Ecto neural progenitor cell (in vitro differentiated cells): ENCODE measurements around the gene FAM13A.

Experiments
- DNase-seq: peaks from one replicate; pipeline ENCODE4 v3.0.0-alpha.2; 2018; ENCODE audit warnings: low spot score

FAM13A gene

DNA sequence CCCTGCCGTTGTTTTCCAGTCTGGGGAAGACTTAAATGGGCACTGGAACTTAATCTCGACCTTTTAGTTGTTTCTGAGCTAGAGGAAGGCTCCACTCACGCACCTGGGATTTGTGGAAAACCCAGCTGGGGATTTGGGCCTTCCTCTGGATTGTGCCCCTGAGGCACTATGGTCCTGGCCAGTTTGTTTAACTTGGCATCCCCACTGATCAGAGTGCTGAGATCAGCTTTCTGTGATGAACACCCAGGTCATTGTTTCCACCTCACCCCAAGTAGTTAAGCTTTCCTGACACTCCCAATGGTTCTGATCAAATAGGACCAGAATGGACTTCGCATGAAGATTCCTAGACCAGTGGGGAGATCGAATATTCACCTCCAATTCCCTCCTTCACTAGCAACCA is 338.9 kb downstream of the FAM13A start:
- DNase-seq: no peak

DNA sequence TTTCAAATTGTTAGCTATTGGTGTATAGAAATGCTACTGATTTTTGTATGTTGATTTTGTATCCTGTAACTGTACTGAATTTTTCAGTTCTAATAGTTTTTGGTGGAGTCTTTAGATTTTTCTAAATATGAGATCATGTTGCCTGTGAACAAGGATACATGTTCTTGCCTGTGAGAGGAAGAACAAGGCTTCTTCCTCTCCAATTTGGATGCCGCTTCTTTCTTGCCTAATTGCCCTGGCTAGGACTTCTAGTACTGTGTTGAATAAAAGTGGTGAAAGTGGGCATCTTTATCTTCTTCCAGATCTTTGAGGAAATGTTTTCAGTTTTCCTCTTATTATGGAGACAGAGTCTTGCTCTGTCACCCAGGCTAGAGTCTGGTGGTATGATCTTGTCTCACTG is 343.2 kb downstream of the FAM13A start:
- DNase-seq: no peak

DNA sequence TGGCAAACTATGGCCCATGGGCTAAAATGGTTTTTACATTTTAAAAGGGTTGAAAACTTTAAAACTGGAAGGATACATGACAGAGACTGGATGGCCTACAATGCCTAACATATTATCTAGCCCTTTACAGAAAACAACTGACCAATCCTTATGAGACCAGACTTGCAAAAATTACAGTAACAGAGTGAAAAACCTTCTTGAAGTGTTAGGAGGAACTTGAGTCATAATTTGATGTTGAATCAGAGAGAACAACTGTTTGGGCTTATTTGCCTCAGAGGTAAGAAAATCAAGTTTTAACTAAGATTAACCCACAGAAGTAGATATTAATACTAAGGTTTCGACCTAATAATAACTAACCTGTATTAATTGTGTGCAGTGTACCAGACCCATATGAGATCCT is 347.0 kb downstream of the FAM13A start:
- no peak for DNase-seq

DNA sequence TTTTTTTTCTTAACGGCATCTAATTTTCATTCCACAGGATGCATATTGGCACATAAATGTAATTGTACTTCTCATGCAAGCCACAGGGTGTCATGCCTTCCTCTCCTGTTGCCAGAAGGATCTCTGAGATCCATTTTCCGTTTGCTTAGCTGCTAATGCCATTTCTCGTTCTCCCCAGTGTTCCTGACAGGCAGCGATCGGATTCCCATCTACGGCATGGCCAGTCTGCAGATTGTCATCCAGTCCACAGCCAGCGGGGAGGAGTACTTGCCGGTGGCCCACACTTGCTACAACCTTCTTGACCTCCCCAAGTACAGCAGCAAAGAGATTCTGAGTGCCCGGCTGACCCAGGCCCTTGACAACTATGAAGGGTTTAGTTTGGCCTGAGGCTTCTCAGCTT is 350.4 kb downstream of the FAM13A start:
- no peak for DNase-seq

DNA sequence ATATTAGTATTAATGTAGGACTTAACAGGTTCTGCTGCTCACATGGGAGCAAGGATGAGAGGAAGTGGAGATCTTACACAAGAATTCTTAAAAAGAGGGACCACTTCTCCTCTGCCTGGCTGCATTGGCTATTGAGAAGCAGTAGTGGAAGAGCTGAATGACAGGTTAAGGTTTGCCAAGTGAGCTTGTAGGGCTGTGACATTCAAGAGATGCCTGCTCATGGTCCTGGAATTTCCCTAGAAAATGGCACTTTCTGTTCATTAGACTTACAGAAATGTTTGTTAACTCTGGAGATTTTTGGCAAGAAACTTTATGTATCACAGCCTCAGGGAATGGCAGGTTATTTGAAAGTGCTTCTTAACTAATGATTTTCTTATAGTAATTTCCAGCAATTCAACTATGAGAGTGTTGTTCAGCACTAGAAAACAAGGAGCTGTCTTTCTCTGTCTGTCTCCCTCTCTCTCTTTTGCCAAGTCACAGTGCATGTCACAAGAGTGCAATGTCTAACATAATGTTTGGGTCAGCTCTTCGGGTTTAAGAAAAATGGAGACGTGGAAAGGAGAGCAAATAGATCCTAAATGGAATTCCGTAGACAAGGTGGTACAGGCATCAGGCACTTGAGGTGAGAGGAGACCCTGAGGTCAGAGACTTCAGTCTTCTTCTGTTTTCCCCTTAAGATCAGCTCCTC is 351.0 kb downstream of the FAM13A start:
- DNase-seq: no peak

DNA sequence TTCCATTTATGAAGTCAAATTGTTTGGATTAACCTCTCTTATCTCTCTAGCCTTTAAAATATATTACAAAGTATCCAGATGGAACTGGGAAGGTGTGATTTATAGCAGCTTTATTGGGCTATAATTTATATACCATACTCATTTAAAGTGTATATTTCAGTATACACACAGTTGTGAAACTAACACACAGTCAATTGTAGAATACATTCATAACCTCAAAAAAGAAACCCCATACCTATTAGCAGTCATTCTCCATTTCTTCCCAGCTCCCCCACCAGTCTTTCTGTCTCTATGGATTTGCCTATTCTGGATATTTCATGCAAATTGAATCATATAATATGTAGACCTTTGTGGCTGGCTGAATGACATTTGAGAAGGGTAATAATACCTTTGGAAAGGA is 351.8 kb downstream of the FAM13A start:
- DNase-seq: no peak

DNA sequence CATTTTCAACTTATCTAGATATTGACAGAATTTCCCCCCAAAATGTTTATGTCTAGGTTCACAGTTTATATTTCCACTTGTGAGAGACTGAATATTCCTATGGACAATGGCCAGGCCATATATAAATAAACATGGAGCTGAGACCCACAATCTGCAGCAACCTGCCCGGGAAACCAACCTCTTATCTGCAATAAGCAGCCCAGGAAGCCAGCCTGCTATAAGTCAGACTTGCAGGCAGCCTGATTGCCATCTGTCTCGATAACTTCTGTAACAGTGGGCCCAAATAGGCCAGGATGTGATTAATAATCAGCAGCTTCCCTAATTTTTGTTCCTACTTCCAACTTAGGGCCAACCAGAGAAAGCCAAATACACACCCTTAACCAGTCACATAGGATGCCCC is 354.2 kb downstream of the FAM13A start:
- no peak for DNase-seq

DNA sequence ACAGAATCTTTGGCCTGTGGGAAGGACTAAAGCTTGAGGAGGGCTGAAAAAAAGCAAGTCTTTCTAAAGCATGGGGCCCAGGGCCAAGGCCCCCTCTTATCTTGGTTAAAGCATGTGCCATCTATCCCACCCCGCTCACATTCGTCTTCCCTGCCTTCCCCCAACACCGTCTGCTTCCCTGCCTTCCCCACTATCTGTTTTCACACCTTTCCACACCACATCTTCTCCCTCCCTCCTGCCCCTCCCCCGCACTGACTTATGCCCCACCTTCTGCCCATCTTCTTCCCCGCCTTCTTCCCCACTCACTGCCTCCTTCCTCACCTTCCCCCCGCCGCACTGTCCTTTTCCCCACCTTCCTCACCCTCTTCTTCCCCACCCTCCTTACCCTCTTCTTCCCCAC is 358.5 kb downstream of the FAM13A start:
- DNase-seq: no peak

DNA sequence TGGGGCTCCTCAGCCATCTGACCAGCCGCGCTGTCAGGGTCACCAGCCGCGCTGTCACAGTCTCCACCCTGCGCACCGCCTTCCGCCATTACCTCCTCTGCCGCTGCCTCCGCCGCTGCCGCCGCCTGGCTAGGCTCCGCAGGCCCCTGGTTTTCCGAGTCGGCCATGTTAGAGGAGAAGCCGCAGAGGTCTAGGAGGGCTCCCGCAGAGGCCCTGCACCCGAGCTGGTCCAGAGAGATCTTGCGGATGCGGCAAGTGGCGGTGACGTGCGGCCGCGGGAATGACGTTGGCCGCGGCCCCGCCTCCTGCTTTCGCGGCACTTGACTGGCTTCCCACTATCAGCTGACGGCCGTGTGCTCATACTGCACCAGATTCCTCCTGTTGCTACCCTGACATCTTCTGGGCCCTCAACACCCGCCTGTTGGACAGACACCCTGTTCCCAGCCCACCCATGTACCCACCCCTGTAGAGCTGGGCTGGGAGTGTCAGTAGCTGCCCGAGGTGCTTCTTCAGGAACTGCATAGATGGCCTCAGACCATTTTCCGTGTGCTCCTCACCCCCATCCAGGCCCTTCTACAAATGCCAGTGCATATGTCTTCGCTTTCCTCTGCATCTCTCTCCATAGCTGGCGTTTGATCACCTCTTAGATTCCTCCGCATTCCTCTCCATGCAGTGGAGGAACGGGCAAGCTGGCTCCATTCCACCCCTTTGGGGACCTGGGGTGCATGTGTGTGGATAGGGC is 359.2 kb downstream of the FAM13A start, which contains the start of gene NAP1L5:
Gene NAP1L5 (minus strand): TSS at position 242 of the 742 bp plus-strand sequence. CDS start 75 bp downstream, at position 167.
- peak; percentile 56 for DNase-seq

DNA sequence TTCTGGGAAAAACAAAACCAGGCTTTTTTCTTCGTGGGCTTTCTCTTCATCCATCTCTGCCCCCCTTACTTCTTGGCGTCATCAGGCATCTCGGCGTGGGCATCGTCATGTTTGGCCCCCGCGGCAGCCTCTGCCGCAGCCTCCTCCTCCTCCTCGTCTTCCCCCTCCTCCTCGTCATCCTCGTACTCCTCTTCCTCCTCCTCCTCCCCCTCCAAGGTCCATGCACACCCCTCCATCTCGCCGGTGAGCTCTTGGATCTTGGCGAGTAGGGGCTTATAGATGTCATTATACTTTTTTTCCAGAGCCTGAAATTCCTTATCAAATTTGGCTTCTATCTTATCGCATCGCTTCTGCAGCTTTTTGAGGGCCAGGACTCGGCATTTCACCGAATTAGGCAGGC is 359.8 kb downstream of the FAM13A start:
- no peak for DNase-seq

DNA sequence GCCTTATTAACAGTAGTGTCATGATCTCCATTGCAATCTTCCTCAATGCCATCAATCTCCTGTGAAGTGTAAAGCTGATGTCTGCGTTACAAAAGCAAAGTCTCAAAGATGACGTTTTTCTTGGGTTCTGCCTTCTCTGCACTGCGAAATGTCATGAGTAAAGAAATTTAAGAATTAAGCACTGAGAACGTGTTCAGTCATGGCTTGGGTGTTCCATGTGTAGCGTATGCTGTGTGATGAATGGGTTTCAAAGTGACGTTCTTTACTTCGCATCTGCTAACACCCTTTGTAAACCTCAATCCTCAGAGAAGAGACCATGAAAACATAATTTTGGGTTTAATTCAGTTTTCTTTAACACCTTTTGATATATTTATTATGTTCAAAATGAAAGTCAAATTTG is 360.4 kb downstream of the FAM13A start:
- no peak for DNase-seq

DNA sequence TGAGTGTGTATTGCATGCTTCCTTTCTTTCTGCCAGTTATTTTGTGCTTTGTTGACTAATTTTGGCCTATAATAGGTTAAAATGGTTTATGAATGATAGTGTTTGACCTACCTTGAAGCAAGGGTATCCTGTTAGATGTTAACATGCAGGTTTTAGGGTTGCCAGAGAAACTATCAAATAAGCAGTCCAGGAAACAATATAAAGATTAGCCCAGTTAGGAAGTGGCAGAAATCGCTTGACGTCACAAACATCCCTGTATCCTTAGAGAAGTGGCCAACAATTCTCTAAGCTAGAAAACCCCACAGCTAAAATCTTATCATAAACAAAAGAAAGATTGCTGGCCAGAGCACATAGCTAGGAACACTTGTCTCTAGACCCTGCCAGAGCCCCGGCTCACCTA is 363.2 kb downstream of the FAM13A start:
- no peak for DNase-seq

DNA sequence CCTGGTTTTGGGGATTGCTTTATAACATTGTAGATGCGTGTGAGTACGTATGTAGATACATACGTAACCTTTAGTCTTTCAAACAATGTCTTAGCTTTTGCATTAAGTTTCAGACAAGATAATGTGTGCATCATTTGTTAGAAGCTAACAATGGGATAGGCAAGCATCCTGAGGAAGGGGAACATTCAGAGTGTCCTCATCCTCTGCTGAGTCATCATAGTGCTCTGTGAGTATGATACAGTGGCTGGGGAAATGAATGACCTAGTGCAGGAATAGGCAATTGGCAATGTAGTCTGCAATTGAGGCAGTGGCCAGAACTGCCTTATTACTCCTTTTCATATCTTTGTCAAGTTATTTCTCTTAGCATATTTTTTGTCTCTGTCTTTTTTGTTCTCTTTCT is 366.6 kb downstream of the FAM13A start:
- no peak for DNase-seq

DNA sequence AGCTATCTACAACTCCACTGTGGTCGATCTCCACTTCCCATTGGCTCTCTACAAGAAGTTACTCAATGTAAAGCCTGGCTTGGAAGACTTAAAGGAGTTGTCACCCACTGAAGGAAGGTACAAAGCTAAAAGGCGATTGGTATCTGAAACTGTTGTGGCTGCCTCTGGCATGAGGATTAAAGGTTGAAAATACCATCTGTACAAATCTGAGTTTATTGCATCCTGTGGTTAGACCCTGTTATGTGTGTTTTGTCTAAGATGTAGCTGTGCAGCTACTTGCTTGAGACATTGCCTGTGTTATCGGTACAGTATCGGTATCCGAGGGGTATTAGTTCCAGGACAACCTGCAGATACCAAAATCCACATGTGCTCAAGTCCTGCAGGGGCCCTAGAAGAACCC is 375.8 kb downstream of the FAM13A start:
- DNase-seq: no peak
